Epidermal melanocyte (primary cell): ENCODE data around the gene MOGAT3.

Source experiments
- DNase-seq: peaks from one replicate; pipeline ENCODE4 v3.0.0; 2011; ENCODE audit warnings: low spot score; ENCODE audit not compliant: insufficient read length

Gene MOGAT3

DNA sequence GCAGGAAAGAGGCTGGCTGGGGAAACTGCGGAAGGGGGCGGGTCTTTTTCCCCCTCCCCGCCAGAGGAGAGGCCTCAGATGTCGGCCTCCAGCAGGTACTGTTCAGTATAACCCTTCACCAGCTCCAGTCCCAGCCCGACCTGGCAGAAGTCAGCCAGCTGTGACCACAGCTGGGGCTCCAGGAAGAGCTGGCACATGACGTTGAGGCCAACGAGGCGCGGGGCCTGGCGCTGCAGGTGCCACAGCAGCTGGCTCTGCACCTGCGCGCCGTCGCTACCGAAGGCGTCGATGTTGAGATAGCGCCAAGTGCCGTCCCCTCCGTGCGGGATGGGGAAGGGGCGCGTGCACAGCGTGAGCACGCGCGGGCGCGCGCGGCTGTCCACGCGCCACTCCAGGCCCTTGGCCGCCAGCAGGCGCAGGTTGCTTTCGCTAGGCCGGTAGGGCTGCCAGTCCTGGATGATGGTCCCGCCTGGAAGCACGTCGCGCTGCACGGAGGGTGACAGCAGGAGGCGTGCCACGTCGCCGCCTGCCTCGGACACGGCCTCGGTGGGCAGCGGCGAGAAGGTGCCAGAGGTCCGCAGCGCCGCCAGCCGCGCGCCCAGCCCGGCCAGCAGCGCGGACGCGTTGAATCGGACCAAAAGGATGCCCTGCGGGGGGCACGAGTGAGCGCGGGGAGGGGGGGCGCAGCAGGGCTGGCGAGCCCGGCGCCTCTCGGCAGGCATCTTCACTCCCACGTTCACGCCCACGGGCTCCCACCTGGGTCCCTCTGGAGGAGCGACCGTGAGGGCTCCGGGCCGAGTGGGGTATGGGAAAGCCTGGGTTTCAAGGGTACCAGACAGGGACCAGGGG is 28.6 kb downstream of the MOGAT3 start:
- no peak for DNase-seq

DNA sequence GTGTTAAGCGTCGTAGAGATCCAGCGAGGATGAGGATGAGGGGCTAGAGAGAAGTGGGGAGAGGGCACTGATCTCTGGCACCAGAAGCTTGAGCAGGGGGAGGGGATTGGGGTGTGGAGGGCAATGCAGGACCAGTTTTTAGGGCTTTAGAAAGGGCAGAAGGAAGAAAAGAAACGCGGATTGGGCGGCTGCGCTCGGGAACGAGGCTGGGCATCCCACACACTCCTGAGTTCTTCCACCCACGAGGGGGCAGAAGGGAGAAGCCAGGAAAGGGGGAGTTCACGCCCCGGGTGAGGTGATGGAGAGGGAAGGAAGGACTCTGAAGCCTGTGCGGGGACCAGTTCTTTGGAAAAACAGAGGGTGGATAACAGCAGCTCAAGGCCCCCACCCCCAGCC is 29.4 kb downstream of the MOGAT3 start:
- DNase-seq, result no peak

DNA sequence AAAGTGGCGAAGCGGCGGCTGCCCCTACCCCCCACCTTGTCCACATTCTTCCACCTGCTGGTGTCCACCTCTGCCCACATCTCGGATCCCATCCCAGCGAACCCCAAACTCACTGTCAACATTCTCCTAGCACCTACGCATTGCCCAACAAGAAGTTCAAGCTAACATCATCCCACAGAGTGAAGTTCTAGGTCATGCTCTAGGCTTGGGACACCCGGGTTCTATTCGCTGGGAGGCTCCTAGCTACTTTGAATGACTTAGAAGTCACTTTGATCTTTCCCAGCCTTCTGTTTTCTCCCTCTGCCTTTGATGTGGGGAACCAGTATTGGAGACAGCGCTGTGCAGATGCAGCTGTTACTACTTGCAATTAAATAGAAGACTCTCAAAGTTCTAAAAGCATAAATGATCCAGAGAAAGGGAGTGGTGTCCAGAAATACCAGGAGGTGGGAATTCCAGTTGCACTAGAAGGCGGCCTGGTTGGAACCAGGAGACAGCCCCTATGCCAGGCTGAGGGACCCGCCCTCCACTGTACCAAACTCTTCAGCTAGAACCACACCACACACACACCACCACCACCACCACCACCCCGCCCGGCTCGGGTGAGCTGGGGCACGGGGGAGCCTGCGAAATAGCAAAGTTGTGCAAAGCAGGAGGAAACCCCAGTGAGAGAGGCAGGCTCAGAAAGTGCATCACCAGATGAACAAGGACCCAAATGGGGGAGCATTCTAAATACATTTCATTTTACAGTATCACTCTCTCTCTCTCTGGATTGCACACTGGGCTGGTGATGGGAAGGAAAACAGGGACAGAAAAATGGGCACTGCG is 30.0 kb downstream of the MOGAT3 start:
- DNase-seq, result no peak

DNA sequence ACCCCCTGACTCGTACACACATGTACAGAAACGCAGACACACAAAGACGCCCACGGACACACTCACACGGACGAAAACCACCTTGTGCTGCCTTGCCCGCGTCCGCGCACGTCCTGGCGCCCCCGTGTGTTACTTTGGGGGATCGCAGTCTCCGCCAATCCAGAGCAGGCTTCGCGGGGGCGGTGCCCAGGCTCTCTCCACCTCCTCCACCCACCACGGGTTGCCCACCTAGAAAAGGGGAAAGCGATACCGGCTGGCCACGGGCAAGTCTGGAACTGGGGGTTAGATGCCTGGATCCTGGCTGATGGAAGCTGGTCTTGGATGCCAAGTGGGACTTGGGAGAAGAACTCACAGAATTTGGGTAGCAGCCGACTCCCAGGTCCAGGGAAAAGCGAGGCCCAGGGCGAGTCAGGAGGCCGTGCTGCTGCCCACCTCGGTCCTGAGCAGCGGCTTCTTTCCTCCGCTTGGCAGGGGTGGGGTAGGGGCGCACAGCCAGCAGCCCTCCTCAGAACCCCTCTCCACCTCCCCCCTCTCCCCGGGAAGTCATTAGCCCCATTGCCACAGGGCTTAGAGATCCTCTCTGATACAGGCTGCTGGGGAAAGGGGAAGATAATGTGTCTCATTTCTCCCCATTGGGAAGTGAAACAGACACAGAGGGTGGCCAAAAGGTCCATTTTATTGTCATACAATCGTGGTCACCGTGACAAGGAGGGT is 30.8 kb downstream of the MOGAT3 start:
- peak; percentile 71 for DNase-seq

DNA sequence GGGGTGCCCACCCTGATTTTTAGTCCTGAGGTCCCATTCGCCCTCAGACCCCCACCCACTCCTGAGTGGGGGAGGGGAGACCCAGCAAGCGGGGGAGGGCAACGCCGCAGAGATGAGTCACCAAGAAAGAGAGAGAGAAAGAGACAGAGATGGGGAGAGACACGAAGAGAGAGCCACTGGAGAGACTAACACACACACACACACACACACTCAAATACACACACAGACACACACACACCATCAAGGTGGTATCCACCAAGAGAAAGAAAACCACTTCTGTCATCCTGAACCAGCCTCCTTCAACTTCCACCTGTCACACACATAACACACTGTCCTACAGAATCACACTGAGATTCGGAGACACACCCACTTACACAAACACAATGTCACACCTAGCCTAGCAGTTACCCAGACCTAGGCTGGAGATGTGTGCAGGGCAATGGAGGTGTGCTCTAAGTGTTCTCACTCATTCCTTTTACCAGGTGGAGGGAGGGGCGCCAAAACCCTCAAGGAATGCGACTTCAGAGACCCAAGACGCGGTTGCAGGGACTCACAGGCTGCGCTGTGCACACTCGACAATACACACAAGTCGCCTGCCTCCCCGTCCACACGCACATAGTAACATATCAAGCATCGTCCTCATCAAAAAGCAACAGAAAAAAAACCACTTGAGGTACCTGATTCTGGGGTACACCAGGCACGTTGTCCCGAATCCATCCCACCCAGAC is 31.6 kb downstream of the MOGAT3 start:
- DNase-seq, result peak; percentile 14

GRCh38 chr7:101168412-101169049 is 32.3 kb downstream of the MOGAT3 start:
- DNase-seq, result no peak

- peak; percentile 14 for DNase-seq
These were observed 33.0 kb downstream of the MOGAT3 start for GRCh38 chr7:101167645-101168411.

- peak; percentile 7 for DNase-seq
These were observed 33.8 kb downstream of the MOGAT3 start for GRCh38 chr7:101166909-101167644.

GRCh38 chr7:101166648-101166908 is 34.3 kb downstream of the MOGAT3 start:
- DNase-seq, result peak; percentile 1

DNA sequence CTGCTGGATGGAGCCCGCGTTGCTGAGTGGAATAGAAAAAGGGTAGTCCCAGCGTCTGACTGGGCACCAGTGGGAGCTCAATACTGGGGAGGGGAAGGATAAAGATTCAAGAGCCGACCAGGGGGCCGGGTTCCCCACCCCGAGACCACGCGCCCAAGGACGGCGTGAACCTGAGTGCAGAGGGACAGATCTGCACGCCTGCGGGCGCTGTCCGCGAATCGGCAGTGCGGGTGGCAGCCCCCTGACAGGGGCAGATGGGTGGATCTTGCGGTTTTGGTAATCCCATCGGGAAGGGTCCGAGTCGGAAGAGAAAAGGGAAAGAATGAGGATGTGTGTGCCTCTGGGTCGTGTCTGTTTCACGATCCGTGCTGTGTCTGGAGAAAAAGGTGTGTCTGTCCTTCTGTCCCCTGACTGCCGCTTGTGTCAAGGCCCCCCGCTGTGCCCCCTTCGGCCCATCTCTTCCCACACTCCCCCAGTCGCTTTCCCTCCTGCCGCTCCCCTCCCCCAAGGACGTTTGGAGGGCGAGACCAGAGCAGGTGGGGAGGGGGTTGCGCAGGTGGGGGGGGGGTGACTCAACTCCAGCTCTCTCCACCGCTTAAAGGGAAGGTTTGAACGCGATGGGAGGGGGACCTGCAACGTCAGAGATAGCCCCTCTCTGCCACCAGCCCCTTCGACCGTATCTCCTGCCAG is 34.7 kb downstream of the MOGAT3 start:
- DNase-seq, result peak; percentile 1

DNA sequence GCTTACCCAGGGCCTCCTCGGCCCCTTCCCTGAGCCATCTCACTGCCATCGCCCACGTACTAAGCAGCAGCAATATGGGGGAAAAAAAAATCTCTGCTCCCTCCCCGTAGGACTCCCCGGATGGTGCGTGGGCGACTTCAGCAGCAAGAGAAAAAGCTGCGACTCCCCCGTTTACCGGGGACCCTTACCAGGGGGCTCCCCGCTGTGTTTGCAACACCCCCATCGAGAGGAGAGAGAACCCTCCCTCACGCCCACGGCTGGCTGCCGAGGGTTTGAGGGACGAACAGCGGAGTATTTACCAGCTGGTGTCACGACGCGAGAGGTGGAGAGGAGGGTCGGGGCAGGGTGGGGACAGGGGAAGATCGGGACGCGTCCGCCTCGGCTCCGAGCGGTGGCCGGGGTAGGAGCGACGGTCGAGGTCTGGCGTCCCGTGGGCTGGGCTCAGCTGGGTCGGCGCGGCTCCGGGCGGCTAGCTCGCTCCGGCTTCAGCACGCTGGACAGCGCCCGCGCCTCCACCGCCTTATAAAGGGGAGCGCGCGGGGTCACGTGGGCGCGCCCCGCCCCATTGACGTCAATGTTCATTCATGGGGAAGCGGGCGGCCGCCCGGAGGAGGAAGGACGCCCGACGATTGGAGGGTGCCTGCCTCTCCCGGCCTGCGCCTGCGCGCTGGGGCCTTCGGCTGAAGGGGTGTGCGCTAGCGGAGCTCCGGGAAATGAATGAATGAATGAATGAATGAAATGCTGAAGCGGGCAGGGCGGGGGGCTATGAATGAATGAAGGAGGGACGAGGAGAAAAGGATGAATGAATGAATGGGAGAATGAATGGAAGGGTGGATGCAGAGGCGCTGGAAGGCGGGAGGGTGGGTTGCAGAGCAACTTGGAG is 35.5 kb downstream of the MOGAT3 start, which contains the start of gene VGF:
Gene VGF (minus strand): TSS at position 495 of the 883 bp plus-strand sequence. CDS start 726 bp downstream, outside the sequence.
- DNase-seq, result peak; percentile 95

DNA sequence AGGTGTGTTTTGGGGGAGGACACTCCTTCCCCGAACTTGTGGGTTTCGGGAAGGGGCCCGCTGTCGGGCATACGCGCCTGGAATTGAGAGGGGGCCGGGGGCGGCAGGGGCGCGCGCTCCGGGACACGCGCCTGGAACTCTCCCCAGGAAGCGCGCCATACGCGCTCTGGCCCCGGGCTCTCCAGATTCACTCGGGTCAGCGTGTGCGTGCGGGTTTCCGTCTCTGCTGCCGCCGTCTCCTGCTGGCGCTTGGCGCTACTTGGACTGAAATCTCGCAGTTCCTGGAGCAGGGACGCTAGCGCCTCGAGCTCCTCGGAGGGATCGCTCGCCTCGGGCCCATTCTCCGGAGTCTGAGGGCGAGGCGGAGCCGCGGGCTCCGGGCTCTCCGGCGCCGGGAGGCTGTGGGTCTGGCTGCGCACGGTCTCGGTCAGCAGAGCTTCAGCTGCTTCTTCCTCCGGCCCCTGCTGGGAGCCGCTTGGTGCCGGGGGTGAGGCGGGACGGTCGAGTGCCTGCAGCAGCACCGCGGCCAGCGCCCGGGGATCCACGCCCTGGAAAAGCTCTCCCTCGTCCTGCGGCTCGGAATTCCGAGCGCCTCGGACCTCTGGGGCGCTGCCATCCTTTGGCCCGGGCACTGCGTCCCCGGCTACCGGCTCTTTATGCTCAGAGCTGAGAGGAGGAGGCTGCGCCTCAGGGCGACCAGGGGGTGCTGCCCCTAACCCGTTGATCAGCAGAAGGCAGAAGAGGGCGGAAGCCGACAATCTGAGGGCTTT is 36.6 kb downstream of the MOGAT3 start:
- DNase-seq, result peak; percentile 31

- DNase-seq, result peak; percentile 14
These were observed 37.4 kb downstream of the MOGAT3 start for GRCh38 chr7:101163279-101164070.

GRCh38 chr7:101162551-101163278 is 38.1 kb downstream of the MOGAT3 start:
- peak; percentile 22 for DNase-seq

DNA sequence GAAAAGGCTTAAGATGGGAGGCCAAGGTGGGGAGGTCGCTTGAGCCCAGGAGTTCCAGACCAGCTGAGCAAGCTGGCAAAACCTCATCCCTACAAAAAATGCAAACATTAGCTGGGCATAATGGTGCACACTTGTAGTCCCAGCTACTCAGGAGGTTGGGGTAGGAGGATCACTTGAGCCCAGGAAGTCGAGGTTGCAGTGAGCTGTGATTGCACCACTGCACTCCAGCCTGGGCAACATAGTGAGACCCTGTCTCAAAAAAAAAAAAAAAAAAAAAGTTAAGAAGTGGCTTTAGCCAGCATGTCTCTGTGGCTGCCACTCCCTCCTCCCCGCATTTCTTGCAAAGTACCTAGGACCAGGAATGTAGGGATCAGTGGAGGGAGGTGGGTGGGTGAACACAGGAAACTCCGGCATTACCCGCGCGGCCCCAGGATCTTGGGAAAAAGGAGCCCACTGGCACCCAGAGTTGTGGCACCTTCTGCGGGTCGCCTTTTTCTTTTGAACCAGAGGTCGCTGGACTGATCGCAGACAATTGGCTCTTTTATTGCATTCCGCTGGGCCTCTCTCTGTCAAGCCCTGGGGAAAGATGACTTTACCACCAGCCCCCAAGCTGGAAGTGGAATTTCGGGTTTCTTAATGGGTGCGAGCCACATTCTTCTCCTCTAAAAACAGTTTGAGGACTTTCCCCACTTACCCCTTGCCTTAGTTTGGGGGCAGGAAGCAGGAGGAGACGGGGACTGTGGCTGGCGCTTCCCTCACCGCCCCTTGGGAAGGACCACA is 39.0 kb downstream of the MOGAT3 start:
- DNase-seq, result no peak
